Loucy (cell line): ENCODE results near the gene AMPH.

Experiments
- H2AFZ ChIP-seq: fragments of 200-600 bp; sonication (generic); 2 replicates; pipeline ENCODE4 v1.6.0; 2016; ENCODE audit warnings: antibody characterized with exemption, mild to moderate bottlenecking, low read length, moderate library complexity
- H3F3A ChIP-seq: fragments of 200-600 bp; 2 replicates; pipeline ENCODE4 v1.6.0; 2016; ENCODE audit warnings: antibody characterized with exemption, low read depth, mild to moderate bottlenecking
- H3K27me3 ChIP-seq: fragments of 200-600 bp; sonication (generic); 2 replicates; pipeline ENCODE4 v1.6.1; 2014; ENCODE audit warnings: low read length, mild to moderate bottlenecking; ENCODE audit not compliant: insufficient read depth, poor library complexity, severe bottlenecking
- H3K36me3 ChIP-seq: fragments of 200-600 bp; sonication (generic); 2 replicates; pipeline ENCODE4 v1.6.1; 2016; ENCODE audit warnings: low read length; ENCODE audit not compliant: insufficient read depth
- H3K4me1 ChIP-seq: fragments of 200-600 bp; sonication (generic); 2 replicates; pipeline ENCODE4 v1.5.1; 2014; ENCODE audit warnings: low read length, mild to moderate bottlenecking; ENCODE audit not compliant: insufficient read depth, poor library complexity, severe bottlenecking
- H3K4me2 ChIP-seq: fragments of 200-600 bp; sonication (generic); 2 replicates; pipeline ENCODE4 v1.6.0; 2014; ENCODE audit warnings: antibody characterized with exemption, low read length, low read depth, mild to moderate bottlenecking; ENCODE audit not compliant: poor library complexity, severe bottlenecking
- H3K4me3 ChIP-seq: fragments of 200-600 bp; sonication (generic); 2 replicates; pipeline ENCODE4 v1.5.1; 2014; ENCODE audit warnings: low read length, mild to moderate bottlenecking, mixed read lengths; ENCODE audit not compliant: poor library complexity, severe bottlenecking
- H3K79me2 ChIP-seq: fragments of 200-600 bp; sonication (generic); 2 replicates; pipeline ENCODE4 v1.6.1; 2014; ENCODE audit warnings: low read length; ENCODE audit not compliant: insufficient read depth
- H3K9ac ChIP-seq: fragments of 200-600 bp; sonication (generic); 2 replicates; pipeline ENCODE4 v1.6.0; 2014; ENCODE audit warnings: mild to moderate bottlenecking, low read depth, low read length, moderate library complexity; ENCODE audit not compliant: poor library complexity, severe bottlenecking
- H3K9me2 ChIP-seq: fragments of 200-600 bp; sonication (generic); replicated peaks from 2 replicates; pipeline ENCODE4 v1.6.1; 2016; ENCODE audit warnings: low read depth, low read length, mixed read lengths
- H3K9me3 ChIP-seq: fragments of 200-600 bp; sonication (generic); 2 replicates; pipeline ENCODE4 v1.6.1; 2014; ENCODE audit warnings: mild to moderate bottlenecking, antibody characterized with exemption, low read length, low read depth; ENCODE audit not compliant: insufficient read depth
- H4K20me1 ChIP-seq: fragments of 200-600 bp; sonication (generic); 2 replicates; pipeline ENCODE4 v1.6.0; 2014; ENCODE audit warnings: antibody characterized with exemption, low read length, mild to moderate bottlenecking; ENCODE audit not compliant: insufficient read depth, poor library complexity, severe bottlenecking
- EZH2phosphoT487 ChIP-seq: fragments of 200-600 bp; IDR thresholded peaks from 2 replicates; pipeline ENCODE4 v1.6.1; 2018; ENCODE audit warnings: antibody characterized with exemption, mild to moderate bottlenecking, moderate library complexity, borderline replicate concordance
- TF ChIP-seq, protein P1 (sequence below): fragments of 200-600 bp; sonication (generic); conservative IDR thresholded peaks from 2 replicates; pipeline ENCODE4 v1.5.1; 2014; ENCODE audit warnings: mild to moderate bottlenecking, antibody characterized with exemption, low read length

Gene AMPH

DNA sequence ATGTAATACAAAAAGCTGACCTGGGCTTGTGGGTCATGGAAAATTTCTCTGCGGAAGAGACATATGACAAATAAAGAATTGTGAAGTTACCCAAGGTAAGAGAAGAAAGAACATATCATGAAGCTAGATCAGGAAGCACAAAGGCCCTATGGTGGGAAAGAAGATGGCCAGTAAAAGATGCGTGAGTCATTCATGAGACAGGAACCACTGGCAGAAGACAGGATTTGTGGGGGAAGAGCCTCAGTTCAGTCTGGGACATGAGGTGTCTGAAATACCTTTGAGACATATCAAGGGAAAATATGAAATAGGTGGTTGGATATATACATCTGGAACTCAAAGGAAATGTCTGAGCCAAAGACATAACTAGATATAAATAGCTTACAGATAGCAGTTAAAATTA lies 27.7 kb upstream of the AMPH start:
- no peak overlapping the region for H2AFZ ChIP-seq
- TF ChIP-seq, protein P1, sequence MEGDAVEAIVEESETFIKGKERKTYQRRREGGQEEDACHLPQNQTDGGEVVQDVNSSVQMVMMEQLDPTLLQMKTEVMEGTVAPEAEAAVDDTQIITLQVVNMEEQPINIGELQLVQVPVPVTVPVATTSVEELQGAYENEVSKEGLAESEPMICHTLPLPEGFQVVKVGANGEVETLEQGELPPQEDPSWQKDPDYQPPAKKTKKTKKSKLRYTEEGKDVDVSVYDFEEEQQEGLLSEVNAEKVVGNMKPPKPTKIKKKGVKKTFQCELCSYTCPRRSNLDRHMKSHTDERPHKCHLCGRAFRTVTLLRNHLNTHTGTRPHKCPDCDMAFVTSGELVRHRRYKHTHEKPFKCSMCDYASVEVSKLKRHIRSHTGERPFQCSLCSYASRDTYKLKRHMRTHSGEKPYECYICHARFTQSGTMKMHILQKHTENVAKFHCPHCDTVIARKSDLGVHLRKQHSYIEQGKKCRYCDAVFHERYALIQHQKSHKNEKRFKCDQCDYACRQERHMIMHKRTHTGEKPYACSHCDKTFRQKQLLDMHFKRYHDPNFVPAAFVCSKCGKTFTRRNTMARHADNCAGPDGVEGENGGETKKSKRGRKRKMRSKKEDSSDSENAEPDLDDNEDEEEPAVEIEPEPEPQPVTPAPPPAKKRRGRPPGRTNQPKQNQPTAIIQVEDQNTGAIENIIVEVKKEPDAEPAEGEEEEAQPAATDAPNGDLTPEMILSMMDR, result no peak
- TF ChIP-seq EZH2phosphoT487, result no peak
- H3K4me1 ChIP-seq, result no peaks in the 10 kb centered on the region
- H3K4me3 ChIP-seq, result no peak overlapping the region
- no peaks in the 10 kb centered on the region for H3K9me3 ChIP-seq
- no peak overlapping the region for H3K4me2 ChIP-seq
- no peak overlapping the region for H3K9ac ChIP-seq
- no peaks in the 10 kb centered on the region for H3F3A ChIP-seq
- no peaks in the 10 kb centered on the region for H3K27me3 ChIP-seq
- no peaks in the 10 kb centered on the region for H4K20me1 ChIP-seq
- no peaks in the 10 kb centered on the region for H3K79me2 ChIP-seq
- H3K9me2 ChIP-seq, result no peaks in the 10 kb centered on the region
- H3K36me3 ChIP-seq, result no peaks in the 10 kb centered on the region

DNA sequence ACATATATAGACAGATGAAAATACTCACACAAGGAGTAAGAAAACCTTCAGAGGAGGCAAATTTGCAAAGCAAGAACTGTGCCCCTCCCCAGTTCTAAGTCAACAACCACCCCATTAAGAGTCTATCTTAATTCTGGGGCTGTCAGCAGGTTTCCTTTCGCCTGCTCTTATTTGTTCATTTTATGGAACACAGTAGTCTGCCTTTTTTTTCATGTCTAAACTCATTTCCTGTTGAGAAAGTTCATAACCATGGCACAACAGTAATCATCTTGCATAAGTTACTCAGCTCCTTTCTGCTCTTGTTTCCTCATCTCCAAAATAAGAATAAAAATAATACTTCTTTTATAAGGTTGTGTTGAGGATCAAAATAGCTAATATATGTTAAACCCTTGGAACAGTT lies 25.8 kb upstream of the AMPH start:
- no peak overlapping the region for H2AFZ ChIP-seq
- no peaks in the 10 kb centered on the region for H3K79me2 ChIP-seq
- no peaks in the 10 kb centered on the region for H3K9me3 ChIP-seq
- no peaks in the 10 kb centered on the region for H3K4me1 ChIP-seq
- no peaks in the 10 kb centered on the region for H3F3A ChIP-seq
- H3K4me2 ChIP-seq, result no peak overlapping the region
- TF ChIP-seq EZH2phosphoT487, result no peak
- TF ChIP-seq, protein P1, result no peak
- H4K20me1 ChIP-seq, result no peaks in the 10 kb centered on the region
- H3K9me2 ChIP-seq, result no peaks in the 10 kb centered on the region
- no peak overlapping the region for H3K9ac ChIP-seq
- H3K27me3 ChIP-seq, result no peaks in the 10 kb centered on the region
- no peaks in the 10 kb centered on the region for H3K36me3 ChIP-seq
- H3K4me3 ChIP-seq, result no peak overlapping the region

- TF ChIP-seq EZH2phosphoT487, result no peak
- TF ChIP-seq, protein P1, result no peak
- no peaks in the 10 kb centered on the region for H3K4me1 ChIP-seq
- H3K4me3 ChIP-seq, result no peak overlapping the region
- no peaks in the 10 kb centered on the region for H3K27me3 ChIP-seq
- no peak overlapping the region for H3K4me2 ChIP-seq
- no peaks in the 10 kb centered on the region for H3K9me3 ChIP-seq
- no peaks in the 10 kb centered on the region for H3K79me2 ChIP-seq
- no peaks in the 10 kb centered on the region for H3F3A ChIP-seq
- no peak overlapping the region for H2AFZ ChIP-seq
- H3K36me3 ChIP-seq, result no peaks in the 10 kb centered on the region
- H3K9ac ChIP-seq, result no peak overlapping the region
- no peaks in the 10 kb centered on the region for H4K20me1 ChIP-seq
- no peaks in the 10 kb centered on the region for H3K9me2 ChIP-seq
Measured at GRCh38 chr7:38655833-38656774, 24.9 kb upstream of the AMPH start.
